Amygdala (tissue), 56 donors: ENCODE results near the gene CAB39.

Source experiments
- DNase-seq, 56 donors: peaks; one replicate each; lab custom pipeline; 2025; lab: John Stamatoyannopoulos, UW

CAB39 gene

DNA sequence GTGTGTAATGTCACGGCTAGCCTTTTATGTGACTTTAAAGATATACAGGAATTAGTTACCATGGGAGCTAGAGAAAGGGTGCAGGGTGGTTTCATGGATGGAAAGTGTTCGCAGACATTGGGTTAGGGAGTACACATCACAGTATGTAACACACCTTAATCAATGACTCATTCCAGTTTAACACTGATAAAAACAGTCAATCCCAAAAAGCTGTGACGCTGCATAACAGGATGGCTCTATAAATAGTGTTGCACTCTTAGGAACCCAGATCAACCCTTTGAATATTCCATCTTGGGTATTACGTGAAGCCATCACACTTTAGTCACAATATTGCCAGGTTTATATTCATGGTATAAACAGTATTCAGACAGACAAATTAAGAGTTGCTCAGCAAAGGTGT lies 33.6 kb downstream of the CAB39 start:
- no peak for DNase-seq

DNA sequence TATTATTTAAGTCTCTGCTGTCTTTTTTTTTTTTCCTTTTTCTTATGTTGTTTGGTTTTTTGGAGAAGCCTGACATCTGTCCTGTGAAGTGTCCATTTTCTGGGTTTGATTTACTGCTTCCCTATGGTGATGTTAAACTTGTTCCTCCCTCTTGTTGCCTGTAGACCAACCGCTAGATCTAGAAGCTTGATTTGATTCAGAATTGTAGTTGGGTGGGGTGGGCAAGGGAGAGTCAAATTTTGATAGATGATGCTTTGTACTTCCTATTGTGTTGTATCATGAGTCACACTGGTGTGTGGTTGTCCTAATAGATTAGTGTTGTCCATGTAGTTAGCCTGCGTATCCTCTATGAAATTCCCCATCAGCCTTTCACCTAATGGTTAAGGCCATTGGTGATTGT lies 35.4 kb downstream of the CAB39 start:
- DNase-seq: no peak

DNA sequence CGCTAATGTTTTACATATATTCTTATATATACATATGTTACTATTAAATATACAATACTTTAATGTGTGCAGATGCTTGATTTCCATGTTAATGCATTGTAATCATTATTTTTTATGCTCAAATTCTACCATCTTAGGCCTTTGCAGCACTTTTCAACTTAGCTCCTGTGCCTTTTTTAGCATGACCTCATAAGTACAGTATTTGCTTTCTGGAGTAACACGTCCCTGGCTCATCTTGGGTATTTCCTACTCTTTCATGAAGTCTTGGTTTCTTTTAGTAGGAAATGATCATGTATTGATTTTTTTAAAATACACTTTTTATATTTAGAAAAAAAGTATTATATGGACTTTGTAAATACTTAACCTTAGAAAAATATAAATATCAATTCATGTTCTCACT lies 36.5 kb downstream of the CAB39 start:
- DNase-seq: no peak

DNA sequence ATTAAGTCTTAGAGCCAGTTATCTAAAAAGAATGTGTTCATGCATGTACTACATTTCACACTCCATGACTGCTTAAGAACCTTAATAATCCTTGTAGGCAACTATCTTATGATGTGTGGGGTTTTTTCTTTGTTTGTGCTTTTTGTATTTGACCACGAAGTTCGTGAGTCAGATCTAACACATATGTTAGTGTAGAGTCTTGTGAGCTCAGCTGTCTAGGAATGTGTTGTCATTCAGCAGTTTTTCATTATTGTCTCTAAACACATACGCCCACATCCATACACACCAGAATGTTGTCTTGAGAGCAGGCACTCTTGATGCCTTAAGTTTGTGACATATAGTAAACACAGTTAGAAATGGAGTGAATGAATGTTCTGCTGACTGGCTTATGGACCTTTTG lies 38.4 kb downstream of the CAB39 start:
- no peak for DNase-seq

DNA sequence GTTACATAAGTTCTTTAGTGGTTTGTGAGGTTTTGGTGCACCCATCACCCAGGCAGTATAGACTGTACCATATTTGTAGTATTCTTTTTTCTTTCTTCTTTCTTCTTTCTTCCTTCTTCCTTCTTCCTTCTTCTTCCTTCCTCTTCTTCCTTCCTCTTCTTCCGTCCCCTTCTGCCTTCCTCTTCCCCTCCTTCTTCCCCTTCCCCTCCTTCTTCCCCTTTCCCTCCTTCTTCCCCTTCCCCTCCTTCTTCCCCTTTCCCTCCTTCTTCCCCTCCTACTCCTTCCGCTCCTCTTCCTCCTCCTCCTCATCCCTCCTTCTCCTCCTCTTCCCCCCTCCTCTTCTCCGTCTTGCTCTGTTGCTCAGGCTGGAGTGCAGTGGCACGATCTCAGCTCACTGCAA lies 41.6 kb downstream of the CAB39 start:
- DNase-seq: no peak

DNA sequence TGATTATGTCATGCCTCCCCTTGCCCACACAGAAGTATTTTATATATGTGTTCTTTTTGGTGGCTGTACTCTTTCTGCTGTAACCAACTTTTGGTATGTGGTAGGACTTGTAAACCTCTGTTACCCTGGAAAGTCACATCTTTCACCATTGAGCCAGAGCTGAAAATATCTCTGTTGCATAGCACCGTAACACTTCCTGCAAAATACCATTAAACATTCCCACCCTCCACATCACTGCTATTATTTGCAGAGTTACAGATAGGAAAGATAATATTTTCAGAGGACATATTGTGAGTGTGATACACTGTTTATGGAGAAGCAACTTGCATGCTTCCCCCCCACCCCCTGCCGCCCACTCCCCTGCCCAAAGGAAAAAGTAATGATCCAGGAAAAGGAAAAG lies 44.8 kb downstream of the CAB39 start:
- DNase-seq: no peak

DNA sequence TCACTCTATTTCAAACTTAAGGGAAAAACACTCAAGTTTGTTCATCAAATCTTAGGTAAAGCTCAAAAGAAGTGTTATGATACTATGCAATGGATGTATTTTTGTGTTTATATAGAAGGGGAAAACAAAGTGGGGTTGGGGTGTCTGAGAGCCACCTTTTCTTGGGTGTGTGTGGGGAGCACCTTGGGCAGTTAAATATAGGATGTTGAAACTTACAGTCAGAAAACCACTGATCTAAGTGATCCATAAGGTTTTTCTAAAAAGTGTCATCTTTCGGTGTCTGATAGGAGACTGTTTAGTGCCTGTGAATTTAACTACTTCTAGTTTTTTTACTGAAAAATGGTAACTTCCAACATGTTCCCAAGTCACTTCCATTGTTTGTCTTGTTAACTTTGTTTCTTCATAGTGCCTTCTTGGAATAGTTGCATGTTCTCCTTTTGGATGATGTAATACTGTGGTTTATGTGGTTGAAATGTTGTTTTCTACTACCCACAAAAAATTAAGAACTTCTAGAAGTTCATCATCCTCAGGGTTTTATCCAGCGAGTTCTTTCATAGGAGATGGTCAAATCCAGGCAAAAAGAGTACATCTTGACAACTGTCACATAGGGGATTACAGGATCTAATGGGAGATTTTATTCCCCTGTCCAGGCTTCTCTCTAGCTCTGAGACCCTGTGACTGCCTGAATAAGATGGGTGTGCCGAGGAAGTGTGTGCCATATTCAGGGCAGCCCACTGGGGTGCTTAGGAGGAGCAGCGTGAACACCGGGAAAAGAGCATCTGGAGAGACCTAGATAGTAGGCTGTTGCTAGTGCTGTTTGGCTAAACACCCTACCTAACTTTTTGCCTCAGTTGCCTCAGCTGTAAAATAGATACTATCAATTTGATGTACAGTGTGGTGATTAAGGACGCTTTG lies 46.2 kb downstream of the CAB39 start:
- no peak for DNase-seq

DNA sequence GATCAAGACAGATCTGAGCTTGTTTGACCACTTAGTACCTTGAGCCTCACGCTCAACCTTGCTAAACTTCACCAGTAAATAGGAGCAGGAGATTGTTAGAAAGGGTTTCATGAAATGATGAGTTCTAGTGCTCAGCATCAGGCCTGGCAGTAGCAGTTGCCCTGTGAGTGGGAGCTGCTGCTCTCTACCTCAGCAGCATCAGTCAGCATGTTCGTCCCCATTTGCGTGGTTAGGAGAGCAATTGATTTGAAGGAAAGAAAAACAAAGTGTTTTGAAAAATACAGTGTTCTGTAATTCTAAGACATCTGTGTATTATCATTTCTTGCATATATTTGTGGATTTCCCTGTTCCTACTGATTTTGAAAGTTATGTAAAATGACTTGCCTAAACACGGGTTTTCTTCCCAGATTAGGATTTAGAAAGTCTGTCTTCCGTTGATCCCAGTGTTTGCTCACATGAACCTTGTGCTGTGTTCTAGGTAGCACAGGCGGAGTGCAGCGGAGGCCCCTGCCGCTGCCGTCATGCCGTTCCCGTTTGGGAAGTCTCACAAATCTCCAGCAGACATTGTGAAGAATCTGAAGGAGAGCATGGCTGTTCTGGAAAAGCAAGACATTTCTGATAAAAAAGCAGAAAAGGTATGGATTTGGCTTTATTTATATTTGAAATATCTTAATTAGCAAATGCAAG lies 47.0 kb downstream of the CAB39 start:
- peak in 2 of 56 donors; percentile 0 to 4 for DNase-seq

DNA sequence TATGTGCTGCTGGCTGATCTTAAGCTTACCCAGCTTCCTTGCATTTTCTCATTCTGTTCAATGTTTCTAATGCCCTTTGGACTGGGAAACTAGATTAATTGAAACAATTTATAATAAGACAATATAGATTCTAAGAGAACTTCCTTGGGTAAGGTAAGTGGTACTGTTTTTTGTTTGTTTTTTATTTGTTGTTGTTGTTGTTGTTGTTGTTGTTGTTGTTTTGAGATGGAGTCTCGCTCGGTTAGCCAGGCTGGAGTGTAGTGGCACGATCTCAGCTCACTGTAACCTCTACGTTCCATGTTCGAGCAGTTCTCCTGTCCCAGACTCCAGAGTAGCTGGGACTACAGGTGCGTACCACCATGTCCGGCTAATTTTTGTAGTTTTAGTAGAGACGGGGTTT lies 49.1 kb downstream of the CAB39 start:
- DNase-seq: no peak

DNA sequence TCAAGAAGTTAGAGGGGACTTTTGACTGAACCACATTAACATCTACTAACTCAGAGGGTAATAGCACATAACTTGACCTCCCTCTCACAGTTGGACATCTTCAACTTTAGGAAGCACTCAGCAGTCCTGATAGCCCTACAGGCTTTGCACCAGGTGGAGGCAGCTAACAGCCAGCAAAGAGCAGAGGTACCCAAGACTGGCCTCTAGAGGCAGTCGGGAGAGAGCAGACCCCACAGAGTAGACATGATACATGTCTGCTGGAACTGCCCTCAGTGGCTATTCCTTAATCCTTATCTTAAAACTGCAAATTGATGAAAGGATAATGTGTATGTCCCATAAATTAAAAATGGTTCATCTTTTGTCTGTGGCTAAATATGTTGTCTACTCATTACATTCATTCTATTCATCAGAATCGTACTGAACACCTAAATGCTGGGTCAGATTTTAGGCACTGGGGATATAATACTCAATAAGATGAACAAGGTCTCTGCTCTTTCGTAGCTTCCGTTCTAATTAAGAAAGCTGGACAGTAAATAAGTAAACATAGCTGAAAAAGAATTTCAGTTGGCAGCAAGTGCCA lies 49.8 kb downstream of the CAB39 start:
- DNase-seq: no peak

DNA sequence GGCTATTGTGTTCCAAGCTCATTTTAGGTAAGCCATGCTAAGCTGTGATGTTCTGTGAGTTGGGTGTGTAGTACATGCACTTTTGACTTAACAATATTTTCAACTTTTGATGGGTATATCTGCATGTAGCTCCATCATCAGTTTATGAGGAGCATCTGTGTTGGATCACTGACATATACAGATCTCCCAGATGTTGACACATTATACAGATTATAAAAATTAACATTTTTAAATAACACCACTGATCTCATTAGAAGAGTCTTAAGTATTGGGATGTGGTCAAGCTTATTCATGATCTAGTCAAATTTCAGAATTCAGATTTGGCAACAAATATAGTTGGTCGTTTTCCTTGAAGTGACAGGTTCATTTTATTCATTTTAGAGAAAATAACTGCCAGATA lies 51.7 kb downstream of the CAB39 start:
- no peak for DNase-seq

DNA sequence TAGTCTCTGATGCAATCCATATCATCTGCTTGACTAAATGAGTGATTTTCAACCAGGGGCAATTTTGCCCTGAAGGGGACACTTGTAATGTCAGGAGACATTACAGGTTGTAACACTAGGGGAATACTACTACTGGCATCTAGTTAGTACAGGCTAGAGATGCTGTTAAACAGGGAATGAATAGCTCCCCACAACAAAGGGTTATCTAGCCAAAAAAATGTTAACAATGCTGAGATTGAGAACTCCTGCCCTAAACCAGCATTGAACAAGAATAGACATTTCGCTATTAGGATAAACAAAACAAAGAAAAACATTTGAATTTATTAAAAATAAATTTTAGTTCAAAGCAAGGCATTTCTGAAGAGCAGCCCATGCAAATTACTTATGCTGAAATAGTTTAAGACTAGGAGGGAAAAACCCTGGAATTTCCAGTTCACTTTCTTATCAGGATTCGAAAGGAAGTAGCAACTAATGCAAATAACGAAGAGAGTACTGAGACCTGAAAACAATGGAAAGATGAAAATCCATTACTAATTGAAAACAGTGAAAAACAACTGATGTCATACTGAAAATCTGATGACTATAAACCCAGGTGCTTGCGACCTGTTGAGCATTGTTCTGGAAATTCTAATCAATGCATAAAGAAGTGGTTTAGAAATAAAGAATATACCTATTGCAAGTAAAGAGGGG lies 53.1 kb downstream of the CAB39 start:
- no peak for DNase-seq

DNA sequence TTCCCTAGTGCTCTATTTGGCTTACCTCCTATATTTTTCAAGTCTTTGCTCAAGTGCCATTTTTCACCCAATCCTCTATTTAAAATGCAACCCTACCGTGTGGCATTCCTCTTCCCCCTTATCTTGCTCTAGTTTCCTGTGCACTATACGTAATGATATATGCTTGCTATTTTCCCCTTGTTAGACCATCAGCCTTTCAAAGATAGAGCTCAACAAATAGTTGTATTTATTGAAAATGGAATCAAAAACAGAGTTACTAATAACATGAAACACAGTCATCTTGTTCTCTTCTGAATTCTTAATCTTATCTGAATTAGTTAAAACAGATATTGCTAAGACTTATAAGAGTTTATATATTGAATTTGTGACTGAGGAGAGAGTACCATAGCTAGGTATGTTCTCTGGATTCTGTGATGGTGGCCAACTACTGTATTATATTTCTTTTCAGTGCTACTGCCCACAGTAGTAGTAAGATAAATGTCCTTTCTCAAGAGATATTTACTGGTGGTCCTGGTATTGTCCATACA lies 55.3 kb downstream of the CAB39 start:
- DNase-seq: no peak

DNA sequence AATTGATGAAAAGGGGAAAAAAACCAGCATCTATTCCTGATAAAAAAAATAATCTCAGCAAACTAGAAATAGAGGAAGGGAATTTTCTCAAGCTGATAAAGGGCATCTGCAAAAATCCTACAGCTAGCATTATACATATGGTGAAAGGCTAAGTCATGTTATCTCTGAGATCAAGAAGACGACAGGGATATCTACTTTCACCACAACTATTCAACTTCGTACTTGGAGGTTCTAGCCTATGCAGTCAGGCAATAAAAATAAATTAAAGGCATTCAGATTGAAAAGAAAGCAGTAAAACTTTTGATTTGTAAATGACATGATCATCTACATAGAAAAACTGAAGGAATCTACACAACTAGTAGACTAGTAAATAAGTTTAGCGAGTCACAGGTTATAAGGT lies 58.2 kb downstream of the CAB39 start:
- DNase-seq: no peak

DNA sequence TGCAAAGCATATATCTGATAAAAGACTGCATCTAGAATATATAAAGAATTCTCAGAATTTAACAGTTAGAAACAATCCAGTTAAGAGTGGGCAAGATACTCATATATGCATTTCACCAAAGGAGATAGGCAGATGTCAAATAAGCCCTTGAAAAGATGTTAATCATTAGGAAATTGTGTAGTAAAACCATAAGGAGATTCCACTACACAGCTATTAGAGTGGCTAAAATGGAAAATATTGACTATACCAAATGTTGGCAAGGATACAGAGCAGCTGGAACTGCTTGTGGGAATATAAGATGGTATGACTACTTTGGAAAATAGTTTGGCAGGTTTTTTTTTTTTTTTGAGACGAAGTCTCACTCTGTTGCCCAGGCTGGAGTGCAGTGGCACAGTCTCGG lies 59.5 kb downstream of the CAB39 start:
- no peak for DNase-seq

DNA sequence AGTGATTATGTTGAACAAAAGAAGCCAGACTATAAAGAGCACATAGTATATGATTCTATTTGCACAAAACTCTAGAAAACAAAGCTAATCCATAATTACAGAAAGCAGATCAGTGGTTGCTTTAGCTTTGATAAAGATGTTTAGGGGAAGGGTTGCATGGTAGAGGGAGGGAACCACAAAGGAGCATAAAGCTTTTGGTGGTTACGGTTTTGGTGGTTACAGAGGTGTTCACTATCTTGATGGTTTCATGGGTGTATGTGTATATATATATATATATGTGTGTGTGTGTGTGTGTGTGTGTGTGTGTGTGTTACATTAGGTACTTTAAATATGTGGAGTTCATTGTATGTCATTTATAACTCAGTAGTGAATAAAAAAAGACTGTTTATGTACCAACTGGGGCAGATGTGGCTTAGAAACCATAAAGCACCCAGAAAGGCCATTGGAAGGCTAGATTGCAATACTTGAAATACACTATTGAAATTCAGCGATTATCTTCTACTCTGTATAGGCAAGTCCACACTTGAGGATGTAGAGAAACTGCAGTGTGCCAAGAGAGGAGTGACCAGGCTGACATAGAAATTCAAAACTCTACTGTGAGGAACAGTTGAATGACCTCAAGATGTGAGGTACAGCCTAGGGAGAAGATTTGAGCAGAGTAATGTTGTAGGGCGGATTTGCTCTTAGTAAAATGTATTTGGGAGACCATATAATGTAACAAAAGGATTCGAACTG lies 60.6 kb downstream of the CAB39 start:
- DNase-seq: no peak

DNA sequence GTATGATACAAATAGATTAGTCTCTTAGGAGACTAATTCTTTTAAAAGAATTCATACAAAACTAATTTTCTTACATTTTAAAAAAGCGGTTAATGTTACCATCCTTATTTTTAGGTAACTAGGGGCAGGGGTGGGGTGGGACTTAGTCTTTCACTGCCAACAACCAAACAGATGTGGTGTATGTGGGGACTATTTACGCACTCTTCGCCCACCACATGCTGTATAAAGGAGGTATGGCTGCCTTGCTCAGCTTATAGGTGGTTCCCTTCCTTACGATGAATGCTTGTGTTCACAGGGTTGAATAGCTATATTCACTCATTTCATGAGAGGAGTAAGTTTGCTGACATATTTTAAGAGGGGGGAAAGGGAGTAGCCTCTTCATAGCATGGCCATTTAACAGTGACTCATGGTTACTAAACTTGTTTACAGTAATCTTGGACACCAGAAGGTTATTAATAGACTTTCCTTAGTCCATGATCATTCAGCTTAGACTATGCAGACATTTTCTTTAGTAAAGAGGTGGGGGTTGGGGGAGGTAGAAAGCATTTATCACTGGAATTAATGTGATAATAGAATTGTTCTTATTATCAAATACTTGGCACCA lies 61.8 kb downstream of the CAB39 start:
- DNase-seq: no peak

DNA sequence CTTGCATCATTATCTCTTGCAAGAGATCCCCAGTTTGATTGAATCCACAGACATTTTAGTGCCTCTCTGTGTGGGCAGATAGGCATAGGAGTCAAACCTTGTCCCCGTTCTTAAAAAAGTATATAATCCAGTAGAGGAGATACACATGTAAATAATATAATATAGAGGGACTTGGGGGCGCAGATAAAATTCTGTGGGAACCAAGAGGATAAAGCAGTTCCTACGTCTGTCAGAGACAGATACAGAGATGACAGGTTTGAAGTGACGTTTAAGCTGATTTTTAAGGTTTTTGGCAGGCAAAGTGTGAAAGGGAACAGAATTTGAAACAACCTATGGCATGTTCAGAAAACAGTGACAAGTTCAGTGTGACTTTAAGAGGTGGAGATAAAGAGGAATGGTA lies 63.1 kb downstream of the CAB39 start:
- DNase-seq: no peak

DNA sequence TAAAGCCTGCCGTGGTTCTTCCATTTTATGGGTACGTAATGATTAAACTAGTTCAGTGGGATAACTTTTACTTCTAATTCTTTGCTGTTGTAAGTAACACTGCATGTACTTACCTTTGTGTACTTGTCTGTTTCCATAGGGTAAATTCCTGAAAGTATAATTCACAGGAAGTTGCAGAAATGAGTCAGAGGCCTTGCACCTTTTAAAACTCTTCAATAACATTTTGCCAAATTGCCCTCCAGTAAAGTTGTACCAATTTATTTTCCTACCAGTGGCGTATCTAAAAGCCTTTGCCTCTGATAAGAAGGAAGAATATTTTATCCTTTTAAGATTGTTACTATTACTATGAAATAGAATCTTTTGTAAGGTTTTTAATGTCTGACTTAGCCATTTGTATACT lies 65.1 kb downstream of the CAB39 start:
- no peak for DNase-seq
